Suprapubic skin (tissue), 4 donors: ENCODE results near the gene SPATS2L.

Experiments used
- EP300 ChIP-seq: sonication (generic); formaldehyde crosslinking; IDR thresholded peaks from one replicate; pipeline ENCODE4 v1.6.1; 2017; ENCODE audit warnings: antibody characterized with exemption
- POLR2A ChIP-seq, 2 donors: fragments of 450-650 bp; IDR thresholded peaks; one replicate each; pipeline ENCODE4 v1.6.1; 2017; ENCODE audit warnings: antibody characterized with exemption in 2 of 2, mild to moderate bottlenecking in 2 of 2, moderate library complexity in 2 of 2
- POLR2AphosphoS5 ChIP-seq, 3 donors: sonication (generic); formaldehyde crosslinking; IDR thresholded peaks; one replicate each; pipeline ENCODE4 v1.6.1; 2017; ENCODE audit warnings: antibody characterized with exemption in 3 of 3
- TF ChIP-seq, protein P1 (sequence below), 2 donors: fragments of 200-600 bp in 1 of 2; fragments of 450-650 bp in 1 of 2; sonication (generic) in 1 of 2; IDR thresholded peaks; one replicate each; pipeline ENCODE4 v1.5.1; 2016 to 2019; ENCODE audit warnings: antibody characterized with exemption in 2 of 2, mild to moderate bottlenecking in 1 of 2, moderate library complexity in 1 of 2

DNA sequence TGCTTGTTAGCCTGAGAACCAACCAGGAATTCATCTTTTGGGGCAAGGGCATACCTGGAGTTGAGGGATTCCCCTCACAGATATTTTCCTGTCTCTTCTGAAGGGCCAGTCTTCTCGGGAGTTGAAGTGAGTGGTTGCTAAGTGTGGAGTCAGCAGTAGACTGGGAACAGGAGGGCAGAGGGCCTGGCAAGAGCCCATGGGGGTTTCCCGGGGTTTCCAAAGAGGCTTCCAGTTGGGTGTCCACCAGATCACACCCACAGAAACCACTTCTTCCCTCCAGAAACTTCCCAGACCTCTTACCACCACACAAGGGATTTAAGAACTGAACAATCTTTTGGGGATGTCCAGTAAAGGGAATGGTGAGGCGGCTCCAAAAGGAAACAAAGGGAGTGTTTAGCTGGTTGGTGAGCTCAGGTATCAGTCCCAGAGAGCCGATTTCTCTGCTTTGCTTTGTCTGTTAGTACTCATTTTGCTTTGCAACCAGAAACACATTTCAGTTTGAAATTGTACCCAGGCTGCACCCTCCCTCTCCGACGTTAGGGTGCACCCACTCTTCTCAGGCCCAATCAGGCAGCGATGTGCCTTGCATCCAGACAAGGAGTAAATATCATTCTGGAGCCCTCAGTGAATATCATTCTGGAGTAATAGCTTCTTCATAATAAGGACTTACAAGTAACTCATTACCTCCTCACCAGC lies 47.5 kb upstream of the SPATS2L start:
- TF ChIP-seq POLR2AphosphoS5 (IDR thresholded peaks at IDR 0.05): no peak
- TF ChIP-seq, protein P1, sequence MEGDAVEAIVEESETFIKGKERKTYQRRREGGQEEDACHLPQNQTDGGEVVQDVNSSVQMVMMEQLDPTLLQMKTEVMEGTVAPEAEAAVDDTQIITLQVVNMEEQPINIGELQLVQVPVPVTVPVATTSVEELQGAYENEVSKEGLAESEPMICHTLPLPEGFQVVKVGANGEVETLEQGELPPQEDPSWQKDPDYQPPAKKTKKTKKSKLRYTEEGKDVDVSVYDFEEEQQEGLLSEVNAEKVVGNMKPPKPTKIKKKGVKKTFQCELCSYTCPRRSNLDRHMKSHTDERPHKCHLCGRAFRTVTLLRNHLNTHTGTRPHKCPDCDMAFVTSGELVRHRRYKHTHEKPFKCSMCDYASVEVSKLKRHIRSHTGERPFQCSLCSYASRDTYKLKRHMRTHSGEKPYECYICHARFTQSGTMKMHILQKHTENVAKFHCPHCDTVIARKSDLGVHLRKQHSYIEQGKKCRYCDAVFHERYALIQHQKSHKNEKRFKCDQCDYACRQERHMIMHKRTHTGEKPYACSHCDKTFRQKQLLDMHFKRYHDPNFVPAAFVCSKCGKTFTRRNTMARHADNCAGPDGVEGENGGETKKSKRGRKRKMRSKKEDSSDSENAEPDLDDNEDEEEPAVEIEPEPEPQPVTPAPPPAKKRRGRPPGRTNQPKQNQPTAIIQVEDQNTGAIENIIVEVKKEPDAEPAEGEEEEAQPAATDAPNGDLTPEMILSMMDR (IDR thresholded peaks at IDR 0.05): no peak
- TF ChIP-seq POLR2A (IDR thresholded peaks at IDR 0.05): no peak
- no peak for TF ChIP-seq EP300
